ENCODE measurements around the gene ACTMAP. TPM values are rescaled to one million over a fixed set of nuclear protein-coding genes. Genes with fewer than 3 reads are reported as not detected.

Gene ACTMAP
- total RNA-seq, 1 experiment from 2014 or later: 5.5 TPM

DNA sequence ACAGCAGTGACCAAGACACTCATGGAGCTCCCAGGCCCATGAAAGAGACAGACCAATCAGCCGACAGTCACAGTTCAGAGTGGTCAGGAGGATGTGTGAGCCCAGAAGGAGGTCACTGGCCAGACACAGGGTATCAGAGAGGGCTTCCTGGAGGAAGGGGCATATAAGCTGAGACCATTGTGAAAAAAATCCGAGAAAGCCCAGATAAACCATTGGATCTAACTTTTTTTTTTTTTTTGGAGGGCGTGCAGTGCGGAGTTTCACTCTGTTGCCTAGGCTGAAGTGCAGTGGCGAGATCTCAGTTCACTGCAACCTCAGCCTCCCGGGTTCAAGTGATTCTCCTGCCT lies 29.2 kb downstream of the ACTMAP start:
- Histone ChIP-seq H3K36me3 (ENCODE audit: control insufficient read depth, insufficient read depth, low read length) (peaks cover 3% of the 10 kb centered on the region; the same call in 1 of the 2 replicates), H3K27me3 (ENCODE audit: control insufficient read depth, insufficient read depth, low read length) (no peaks in the 10 kb centered on the region), H3K27ac (ENCODE audit: low read length) (no peak overlapping the region), H3K4me3 (ENCODE audit: low read depth in 2 of 2, low read length in 2 of 2) (no peak overlapping the region), H3K4me1 (ENCODE audit: control insufficient read depth, insufficient read depth, low read length) (no peaks in the 10 kb centered on the region; the same call in 1 of the 2 replicates), H3K9me3 (ENCODE audit: control insufficient read depth, insufficient read depth, low read depth, low read length) (no peaks in the 10 kb centered on the region)
- in situ Hi-C loops (cut with HindIII; ENCODE audit: low pct_unique_long_range_greater_than_20kb, low sequenced_read_pairs): no loop called here
- BruUV-seq (replicated peaks): no TSS peak
- ChIA-PET CTCF (interaction anchor here (0.6 kb wide), 1 partner anchor 28 kb away, joined by 3 read pairs; no protein-coding TSS in a partner anchor), POLR2A (no interaction called here)
- TF ChIP-seq, protein P1, sequence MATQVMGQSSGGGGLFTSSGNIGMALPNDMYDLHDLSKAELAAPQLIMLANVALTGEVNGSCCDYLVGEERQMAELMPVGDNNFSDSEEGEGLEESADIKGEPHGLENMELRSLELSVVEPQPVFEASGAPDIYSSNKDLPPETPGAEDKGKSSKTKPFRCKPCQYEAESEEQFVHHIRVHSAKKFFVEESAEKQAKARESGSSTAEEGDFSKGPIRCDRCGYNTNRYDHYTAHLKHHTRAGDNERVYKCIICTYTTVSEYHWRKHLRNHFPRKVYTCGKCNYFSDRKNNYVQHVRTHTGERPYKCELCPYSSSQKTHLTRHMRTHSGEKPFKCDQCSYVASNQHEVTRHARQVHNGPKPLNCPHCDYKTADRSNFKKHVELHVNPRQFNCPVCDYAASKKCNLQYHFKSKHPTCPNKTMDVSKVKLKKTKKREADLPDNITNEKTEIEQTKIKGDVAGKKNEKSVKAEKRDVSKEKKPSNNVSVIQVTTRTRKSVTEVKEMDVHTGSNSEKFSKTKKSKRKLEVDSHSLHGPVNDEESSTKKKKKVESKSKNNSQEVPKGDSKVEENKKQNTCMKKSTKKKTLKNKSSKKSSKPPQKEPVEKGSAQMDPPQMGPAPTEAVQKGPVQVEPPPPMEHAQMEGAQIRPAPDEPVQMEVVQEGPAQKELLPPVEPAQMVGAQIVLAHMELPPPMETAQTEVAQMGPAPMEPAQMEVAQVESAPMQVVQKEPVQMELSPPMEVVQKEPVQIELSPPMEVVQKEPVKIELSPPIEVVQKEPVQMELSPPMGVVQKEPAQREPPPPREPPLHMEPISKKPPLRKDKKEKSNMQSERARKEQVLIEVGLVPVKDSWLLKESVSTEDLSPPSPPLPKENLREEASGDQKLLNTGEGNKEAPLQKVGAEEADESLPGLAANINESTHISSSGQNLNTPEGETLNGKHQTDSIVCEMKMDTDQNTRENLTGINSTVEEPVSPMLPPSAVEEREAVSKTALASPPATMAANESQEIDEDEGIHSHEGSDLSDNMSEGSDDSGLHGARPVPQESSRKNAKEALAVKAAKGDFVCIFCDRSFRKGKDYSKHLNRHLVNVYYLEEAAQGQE (IDR thresholded peaks at IDR 0.05; ENCODE audit: insufficient read depth in 1 of 2, low read depth in 2 of 2, low read length in 1 of 2): no peak
- TF ChIP-seq CTCF (IDR thresholded peaks at IDR 0.05): no peak
- no peak for TF ChIP-seq POLR2AphosphoS5 (IDR thresholded peaks at IDR 0.05; ENCODE audit: low read depth, low read length)
- no peak for TF ChIP-seq SIN3A (IDR thresholded peaks at IDR 0.05; ENCODE audit: borderline replicate concordance, insufficient read depth, low read depth, low read length)
- no peak for TF ChIP-seq TCF7L2 (IDR thresholded peaks at IDR 0.05; ENCODE audit: low read depth, low read length)
- DNase-seq (ENCODE audit: low read depth, low spot score) (no peak), ATAC-seq (no peak)
- intact Hi-C loops (cut with micrococcal nuclease; ENCODE audit: unreplicated experiment): no loop called here

DNA sequence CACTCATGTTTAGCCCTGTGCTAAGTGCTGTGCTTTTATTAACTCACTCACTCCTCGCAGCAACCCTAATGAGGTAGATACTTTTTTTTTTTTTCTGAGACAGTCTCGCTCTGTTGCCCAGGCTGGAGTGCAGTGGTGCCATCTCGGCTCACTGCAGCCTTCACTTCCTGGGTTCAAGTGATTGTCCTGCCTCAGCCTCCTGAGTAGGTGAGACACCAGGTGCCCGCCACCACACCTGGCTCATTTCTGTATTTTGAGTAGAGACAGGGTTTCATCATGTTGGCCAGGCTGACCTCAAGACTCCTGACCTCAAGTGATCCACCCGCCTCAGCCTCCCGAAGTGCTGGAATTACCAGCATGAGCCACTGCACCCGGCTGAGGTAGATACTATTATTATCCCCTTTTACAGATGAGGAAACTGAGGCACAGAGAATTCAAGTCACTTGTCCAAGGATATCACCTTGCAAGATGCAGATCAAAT lies 30.8 kb downstream of the ACTMAP start:
- in situ Hi-C loops (cut with HindIII; ENCODE audit: low pct_unique_long_range_greater_than_20kb, low sequenced_read_pairs): no loop called here
- ATAC-seq (no peak), DNase-seq (ENCODE audit: low read depth, low spot score) (no peak)
- peaks cover 3% of the 10 kb centered on the region; the same call in 1 of the 2 replicates for H3K36me3 ChIP-seq (ENCODE audit: control insufficient read depth, insufficient read depth, low read length)
- CTCF ChIA-PET: no interaction called here
- peaks cover 8% of the 10 kb centered on the region for H3K4me1 ChIP-seq (ENCODE audit: control insufficient read depth, insufficient read depth, low read length)
- BruUV-seq (replicated peaks): no TSS peak
- peak overlapping the region; percentile 65 to 77 for H3K4me3 ChIP-seq (ENCODE audit: low read depth in 2 of 2, low read length in 2 of 2)
- POLR2A ChIA-PET: no interaction called here
- no peaks in the 10 kb centered on the region for H3K27me3 ChIP-seq (ENCODE audit: control insufficient read depth, insufficient read depth, low read length)
- H3K27ac ChIP-seq (ENCODE audit: low read length): peak overlapping the region; percentile 86
- TF ChIP-seq SIN3A (IDR thresholded peaks at IDR 0.05; ENCODE audit: borderline replicate concordance, insufficient read depth, low read depth, low read length) (no peak), CTCF (IDR thresholded peaks at IDR 0.05) (no peak), TCF7L2 (IDR thresholded peaks at IDR 0.05; ENCODE audit: low read depth, low read length) (no peak), POLR2AphosphoS5 (IDR thresholded peaks at IDR 0.05; ENCODE audit: low read depth, low read length) (no peak)
- TF ChIP-seq, protein P1 (IDR thresholded peaks at IDR 0.05; ENCODE audit: insufficient read depth in 1 of 2, low read depth in 2 of 2, low read length in 1 of 2): no peak
- H3K9me3 ChIP-seq (ENCODE audit: control insufficient read depth, insufficient read depth, low read depth, low read length): no peaks in the 10 kb centered on the region
- intact Hi-C loops (cut with micrococcal nuclease; ENCODE audit: unreplicated experiment): no loop called here
